GM18517 (cell line): ENCODE measurements around the gene THAP8.

Source experiments
- ATAC-seq: cut with Tn5 transposase; IDR thresholded peaks from one replicate; pipeline ENCODE4 v1.9.1; 2021; ENCODE audit warnings: mild to moderate bottlenecking, moderate library complexity; ENCODE audit not compliant: unreplicated experiment

The THAP8 gene

GRCh38 chr19:36030264-36031148 is 23.6 kb downstream of the THAP8 start:
- ATAC-seq, result no peak

GRCh38 chr19:36028313-36029041 is 25.6 kb downstream of the THAP8 start:
- no peak for ATAC-seq

GRCh38 chr19:36027696-36028095 is 26.4 kb downstream of the THAP8 start:
- ATAC-seq, result no peak

- no peak for ATAC-seq
Observed at GRCh38 chr19:36026091-36026876, 27.8 kb downstream of the THAP8 start.

DNA sequence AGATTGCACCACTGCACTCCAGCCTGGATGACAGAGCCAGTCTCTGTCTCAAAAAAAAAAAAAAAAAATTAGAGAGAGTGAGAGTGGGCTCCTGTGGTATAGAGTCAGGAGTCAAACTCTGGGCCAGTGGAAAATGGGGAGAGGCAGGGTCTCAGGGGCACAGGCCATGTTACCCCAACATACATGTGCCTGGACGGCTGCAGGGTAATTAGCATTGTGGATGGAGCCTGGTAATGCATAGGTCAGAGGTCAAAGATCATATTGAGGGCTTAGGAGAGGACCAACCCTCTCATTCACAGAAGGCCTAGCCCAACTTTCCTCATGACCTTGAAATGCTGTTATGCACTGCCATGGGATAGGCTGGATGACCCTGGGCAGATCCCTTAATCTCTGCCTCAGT is 28.5 kb downstream of the THAP8 start:
- ATAC-seq, result no peak

- ATAC-seq, result no peak
Observed at GRCh38 chr19:36023432-36023831, 30.7 kb downstream of the THAP8 start.

DNA sequence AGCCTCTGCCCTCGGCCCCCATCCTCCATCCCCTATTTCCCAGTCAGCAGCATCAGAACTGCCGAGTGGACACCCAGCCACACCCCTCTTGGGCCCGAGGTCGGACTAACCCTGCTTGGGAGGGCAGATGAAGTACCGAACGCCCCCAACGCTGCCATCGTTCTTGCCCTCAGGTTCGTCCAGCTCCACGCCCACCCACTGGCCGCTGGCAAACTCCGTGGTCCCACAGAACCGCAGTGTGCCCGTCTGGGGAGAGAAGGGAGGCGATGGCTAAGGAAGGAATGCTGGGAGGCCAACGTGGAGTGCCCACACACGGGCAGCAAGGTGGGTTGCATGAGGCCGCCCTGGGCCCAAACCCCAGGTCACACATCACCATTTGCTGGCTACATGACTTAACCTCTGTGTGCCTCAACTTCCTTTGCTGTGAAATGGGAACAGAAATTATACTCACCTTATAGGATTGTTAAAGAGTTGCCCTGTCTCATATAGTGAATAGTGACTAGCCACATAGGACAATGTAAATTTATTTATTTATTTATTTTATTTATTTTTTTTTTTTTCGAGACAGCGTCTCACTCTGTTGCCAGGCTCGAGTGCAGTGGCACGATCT is 34.9 kb downstream of the THAP8 start:
- ATAC-seq, result no peak

DNA sequence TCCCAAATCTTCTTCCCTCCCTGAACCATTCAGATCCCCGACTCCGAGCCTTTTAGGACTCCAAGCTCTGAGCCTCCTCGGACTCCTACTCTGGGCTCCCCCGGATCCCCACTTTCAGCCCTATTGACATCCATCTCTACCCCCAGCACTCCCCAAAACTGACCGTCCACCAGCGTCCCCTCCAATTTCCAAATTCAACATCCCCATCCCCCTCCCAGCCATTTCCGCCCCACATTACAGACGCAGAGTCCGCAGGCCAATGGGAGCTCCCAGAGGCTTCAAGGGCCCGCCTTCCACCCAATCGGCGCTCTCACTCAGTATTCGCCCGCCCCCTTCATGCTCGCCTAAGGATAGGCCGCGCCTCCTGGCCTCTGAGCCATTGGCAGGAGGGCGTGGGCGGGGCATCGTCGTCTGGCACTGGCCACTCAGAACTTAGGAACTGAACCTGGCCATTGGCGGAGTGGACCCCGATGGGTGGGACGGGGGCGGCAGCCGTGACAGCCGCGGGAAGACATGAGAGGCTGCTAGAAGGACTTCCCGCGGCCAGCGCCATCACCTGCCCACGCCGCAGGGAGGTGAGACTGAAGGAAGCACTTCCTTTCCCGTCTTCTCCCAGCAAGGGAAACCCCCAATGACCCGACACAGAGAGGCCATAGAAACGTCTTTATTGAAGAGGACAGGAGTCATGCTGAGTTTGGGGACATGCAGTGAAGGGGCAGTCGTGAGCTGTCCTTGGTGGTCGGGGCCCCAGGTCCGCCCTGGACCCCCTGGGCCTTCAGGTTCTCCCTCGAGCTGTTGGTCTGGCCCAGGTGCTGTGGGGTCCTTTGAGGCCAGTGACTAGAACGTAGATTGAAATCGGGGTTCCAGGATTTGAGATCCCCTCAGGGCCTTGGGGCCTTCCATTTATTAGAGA is 39.8 kb downstream of the THAP8 start, which contains the start of gene ALKBH6:
Gene ALKBH6 (minus strand): TSS at position 202 of the 913 bp plus-strand sequence. CDS start 816 bp downstream, outside the sequence.
- peak; percentile 93 for ATAC-seq

DNA sequence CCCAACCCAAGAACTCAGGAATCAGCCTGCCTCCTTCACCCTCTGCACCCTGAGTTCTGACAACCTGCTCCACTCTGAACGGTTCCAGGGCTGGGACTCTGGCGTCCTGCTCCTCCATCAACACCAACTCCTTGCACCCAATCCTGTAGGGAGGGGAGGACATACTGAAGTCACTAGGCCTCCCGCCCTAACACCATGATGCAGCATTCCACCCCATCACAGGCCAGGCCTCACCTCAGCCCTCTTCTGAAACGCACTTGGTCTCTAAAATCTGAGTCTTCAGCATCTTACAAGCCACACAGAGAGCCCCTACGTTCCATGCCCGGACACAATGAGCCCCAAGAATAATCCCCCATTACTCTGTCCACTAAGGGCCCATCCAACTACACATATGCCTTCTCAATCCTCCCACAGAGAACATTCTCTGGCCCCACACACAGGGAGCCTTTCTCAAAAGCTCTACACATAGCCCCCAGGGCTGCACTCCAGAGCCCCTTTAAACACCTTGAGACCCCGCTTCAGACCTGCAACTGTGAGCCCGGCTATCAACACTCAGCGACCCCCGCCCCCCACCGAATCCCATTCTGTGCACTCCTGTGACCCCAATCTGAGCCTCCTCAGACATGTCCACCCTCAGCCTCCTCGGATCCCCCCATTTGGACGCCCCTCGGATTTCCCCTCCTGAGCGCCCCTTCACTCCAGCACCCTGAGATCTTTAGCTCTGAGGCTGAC is 40.6 kb downstream of the THAP8 start:
- ATAC-seq, result no peak

DNA sequence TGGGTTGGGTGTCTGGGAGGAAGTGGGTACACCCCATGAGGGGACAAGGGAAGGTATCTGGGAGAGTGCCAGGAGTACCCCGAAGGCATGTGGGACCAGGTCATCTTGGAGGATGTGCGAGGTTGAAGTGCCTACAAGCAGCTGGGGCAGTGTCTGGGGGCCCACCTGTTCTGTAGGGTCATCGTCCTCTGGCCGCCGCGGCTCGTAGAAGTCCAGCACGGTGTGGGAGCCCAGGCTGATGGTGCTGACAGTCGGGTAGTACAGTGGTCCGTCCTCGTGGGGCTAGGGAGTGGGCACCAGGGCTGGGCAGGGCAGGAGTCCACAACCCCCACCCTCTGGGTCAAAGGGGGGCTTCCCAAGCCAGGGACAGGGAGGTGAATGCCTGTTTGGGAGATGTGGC is 43.7 kb downstream of the THAP8 start:
- no peak for ATAC-seq

GRCh38 chr19:36009633-36010379 is 44.3 kb downstream of the THAP8 start:
- no peak for ATAC-seq

GRCh38 chr19:36009220-36009619 is 44.9 kb downstream of the THAP8 start:
- no peak for ATAC-seq

- no peak for ATAC-seq
Observed at GRCh38 chr19:36008336-36008978, 45.6 kb downstream of the THAP8 start, which contains the start of gene SYNE4. TSS of gene SYNE4 (minus strand) at chr19:36008813. CDS start at chr19:36008681, 132 bp downstream.

GRCh38 chr19:36006955-36007354 is 47.1 kb downstream of the THAP8 start:
- ATAC-seq, result no peak

- ATAC-seq, result no peak
Observed at GRCh38 chr19:36003284-36003683, 50.8 kb downstream of the THAP8 start.

- no peak for ATAC-seq
Observed at GRCh38 chr19:36001605-36002004, 52.5 kb downstream of the THAP8 start.

DNA sequence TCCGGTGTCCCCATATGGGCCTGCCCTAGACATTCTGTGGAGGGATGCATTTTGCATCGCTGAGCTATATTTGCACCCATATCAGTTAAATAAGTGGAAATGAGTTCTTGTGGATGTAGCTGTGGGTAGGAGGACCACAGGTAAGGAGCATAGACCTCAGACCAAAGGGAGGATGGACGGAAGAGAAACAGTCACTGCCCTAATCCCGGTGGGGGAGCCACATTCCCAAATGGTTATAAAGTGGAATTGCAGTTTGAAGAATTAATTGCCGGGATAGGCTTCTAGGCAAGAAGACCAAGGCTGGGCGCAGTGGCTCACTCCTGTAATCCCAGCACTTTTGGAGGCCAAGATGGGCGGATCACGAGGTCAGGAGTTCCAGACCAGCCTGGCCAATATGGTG is 57.3 kb downstream of the THAP8 start:
- ATAC-seq, result no peak
